ENCODE measurements around the gene PLAC1.

Gene PLAC1

DNA sequence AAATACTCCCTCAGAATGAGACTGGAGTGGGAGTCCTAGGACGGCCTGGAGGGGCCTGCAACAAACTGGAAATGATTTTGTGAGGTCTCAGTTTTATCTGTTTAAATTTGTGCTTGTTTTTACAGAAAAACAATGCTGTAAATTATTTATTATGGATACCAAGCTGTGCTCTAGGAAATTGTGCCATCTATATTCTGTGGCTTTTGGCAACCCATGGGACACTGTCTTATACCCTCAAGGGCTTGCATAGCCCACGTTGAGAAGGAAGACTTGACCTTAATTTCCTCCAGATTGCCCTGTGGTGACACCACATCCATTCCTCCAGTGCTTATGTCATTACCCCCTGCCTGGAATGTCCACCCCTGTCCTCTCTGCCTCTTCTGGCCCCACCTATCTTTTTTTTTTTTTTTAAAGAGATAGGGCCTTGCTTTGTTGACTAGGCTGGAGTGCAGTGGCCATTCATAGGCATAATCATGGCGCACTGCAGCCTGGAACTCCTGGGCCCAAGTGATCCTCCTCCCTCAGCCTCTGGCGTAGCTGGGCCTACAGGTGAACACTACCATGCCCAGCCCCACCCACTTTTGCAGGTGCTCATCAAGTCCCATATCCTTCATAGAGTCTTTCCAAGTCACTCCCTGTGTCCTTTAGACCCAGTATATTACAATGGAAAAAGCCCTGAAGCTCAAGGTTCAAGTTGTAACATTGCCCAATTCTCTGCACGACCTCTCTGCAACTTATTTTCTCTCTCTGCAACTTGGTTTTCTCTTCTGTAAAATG, 120.9 kb downstream of the PLAC1 start:
- no peak for DNase-seq

DNA sequence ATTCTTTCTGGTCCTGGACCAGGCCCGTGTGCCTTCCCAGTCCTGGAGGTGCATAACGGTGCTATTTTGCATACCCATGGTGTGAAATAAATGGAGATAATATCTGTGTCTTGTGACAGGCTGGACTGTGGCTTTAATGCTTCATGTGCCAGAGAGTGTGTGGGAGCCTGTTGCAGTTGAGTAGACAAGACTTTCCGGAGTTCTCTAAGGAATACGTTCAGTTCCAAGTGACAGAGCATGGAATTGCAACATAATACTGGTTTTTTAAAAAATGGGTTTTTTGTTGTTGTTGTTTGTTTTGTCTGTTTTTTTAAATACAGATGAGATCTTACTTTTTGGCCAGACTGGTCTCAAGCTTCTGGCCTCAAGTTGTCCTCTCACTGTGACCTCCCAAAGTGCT, 124.3 kb downstream of the PLAC1 start:
- no peak for DNase-seq

DNA sequence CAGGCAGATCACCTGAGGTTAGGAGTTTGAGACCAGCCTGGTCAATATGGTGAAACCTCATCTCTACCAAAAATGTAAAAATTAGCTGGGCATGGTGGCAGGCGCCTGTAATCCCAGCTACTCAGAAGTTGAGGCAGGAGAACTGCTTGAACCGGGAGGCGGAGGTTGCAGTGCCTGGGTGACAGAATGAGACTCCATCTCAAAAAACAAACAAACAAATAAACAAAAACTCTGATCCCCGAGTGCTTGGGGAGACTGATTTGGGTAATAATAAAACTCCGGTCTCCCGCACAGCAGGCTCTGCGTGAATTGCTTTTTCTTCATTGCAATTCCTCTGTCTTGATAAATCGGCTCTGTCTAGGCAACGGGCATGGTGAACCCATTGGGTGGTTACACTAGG, 124.9 kb downstream of the PLAC1 start:
- no peak for DNase-seq

DNA sequence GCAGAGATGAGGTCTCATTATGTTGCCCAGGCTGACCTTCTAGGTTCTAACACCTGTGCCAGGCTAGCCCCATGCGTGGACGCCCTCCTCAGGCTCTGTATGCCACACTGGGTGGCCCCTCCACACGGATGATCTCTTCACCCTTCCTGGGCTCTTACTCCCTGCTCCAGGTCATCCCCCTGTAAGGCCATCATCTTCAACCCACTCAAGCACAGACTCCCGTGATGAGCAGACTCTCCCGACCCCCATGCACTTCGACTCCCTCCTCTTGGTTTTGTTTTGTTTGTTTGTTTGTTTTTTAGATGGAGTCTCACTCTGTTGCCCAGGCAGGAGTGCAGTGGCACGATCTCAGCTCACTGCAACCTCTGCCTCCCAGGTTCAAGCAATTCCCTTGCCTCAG, 127.4 kb downstream of the PLAC1 start:
- no peak for DNase-seq

DNA sequence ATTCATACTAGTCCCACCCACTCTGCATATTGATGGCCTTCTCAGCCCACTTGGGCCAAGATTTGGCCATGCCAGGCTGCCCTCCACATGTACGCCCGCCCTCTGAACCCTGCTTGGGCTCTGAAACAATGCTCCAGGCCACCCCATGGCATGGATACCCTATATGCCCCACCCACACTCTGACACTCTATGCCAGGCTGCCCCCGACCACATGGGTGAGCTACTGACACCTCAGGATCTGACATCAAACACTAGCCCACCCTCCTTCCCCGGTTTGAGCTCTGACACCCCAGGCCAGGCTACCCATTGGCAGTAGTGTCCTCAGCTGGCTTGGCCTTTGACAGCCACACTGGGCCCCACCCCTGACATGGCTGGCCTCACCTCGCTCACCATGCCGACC, 128.8 kb downstream of the PLAC1 start:
- no peak for DNase-seq

DNA sequence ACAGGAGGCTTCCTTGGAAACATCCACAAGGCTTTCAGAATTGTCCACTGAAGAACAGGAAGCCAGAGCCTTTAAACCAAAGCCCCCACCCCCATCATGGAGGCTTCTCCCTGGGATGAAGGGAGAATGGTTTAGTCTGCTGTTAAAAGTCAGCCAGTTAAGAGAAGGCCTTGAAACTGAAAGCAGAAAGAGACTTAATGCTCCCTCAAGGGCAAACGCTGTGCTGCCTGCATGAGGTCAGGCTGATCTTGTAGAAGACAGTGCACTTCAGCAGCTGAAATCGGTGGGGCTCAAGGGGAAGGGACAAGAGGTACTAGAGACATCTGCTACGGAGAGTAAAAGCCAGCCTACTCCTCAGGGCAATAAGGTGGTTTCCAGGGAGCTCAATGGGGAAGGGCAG, 129.3 kb downstream of the PLAC1 start:
- DNase-seq, result no peak

DNA sequence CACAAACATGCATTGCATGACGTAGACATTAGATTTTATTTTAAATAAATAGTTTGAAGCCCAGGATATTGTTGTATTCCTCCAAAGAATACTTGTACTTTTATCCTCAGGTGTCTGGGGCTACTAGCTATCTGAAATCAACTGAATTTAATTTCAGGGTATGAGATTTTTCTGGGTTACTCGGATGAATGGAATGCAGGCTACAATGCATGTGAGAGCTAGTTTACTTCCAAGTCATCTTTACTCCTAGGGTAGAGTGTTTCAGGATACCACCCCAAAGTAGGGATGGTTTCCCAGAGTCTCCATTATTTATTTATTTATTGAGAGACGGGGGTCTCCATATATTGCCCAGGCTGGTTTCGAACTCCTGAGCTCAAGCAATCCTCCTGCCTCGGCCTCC, 131.9 kb downstream of the PLAC1 start:
- no peak for DNase-seq

DNA sequence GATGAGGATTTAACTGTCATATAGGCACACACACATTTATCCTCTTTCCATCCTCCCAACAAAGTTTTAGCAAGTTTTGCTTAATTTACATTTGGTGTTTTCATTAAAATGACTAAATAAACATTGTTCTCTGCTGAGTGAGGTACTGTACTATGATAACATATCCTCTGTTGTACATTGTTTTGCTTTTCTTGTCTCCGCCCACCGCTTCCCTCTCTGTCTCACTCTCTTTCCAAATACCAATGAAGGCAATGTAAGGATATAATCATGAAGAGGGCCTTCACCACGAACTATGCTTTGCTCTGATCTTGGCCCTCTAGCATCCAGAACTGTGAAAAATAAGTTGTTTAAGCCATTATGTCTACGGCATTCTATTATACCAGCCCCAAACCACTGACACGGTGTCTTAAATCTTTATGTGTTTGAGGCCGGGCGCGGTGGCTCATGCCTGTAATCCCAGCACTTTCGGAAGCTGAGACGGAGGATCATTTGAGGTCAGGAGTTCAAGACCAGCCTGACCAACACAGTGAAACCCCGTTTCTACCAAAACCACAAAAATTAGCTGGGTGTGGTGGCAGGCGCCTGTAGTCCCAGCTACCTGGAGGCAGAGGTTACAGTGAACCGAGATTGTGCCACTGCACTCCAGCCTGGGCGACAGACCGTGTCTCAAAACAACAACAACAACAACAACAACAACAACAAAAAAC, 133.0 kb downstream of the PLAC1 start:
- no peak for DNase-seq

DNA sequence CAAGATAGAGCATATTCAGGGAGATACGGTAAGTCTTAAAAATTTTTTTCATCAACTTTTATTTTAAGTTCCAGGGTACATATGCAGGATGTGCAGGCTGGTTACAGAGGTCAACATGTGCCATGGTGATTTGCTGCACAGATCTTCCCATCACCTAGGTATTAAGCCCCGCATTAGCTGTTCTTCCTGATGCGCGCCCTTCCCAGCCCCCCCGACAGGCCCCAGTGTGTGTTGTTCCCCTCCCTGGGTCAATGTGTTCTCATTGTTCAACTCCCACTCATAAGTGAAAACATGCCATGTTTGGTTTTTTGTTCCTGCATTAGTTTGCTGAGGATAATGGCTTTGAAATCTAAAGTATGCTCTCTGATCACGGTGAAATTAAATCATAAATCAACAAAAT, 134.1 kb downstream of the PLAC1 start:
- no peak for DNase-seq

DNA sequence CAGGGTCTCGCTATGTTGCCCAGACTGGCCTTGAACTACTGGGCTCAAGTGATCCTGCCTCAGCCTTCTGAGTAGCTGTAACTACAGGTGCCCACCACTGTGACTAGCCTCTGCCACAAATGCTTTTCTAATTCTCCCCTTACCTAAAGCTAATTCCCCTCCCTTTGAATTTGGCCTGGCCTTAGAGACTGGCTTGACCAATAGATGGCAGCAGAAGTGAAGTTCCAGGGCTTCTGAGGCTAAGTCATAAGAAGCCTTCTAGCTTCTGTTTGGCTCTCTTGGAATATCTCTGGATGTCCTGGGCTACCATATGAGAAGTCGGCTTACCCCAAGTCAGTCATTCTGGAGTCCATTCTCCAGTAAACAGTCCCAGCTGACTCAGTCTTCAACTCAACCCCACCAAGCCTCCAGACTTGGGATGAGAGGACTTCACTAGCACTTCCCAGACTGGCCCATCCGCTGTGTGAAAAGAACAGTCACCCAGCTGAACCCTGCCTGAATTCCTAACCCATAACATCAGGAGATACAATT, 137.3 kb downstream of the PLAC1 start:
- no peak for DNase-seq
